ENCODE measurements around the gene GFPT2. TPM values are rescaled to one million over a fixed set of nuclear protein-coding genes. Genes with fewer than 3 reads are reported as not detected.

Gene GFPT2
- total and polyA plus RNA-seq, 9 of the 15 experiments (the other 6 are each of a cell fraction or from before 2014, with no cell fraction given), result 0.07 to 0.14 (median 0.08) TPM; not detected in 6

DNA sequence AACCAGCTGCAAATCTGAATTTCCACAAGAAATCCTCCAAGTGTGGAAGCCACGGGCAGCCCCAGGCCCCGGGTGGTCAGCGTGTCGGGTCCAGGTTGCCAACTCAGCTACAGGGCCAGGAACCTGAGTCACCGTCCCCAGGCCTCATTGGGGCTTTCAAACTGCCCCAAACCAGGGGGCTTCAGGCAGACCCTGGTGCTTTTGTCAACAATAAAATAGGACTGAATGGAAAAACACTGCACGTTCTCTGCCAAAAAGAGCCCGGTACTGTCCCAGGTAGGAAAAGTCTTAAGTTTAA, 24.0 kb downstream of the GFPT2 start:
- DNase-seq (ENCODE audit: extremely low read depth in 1 of 4, low spot score in 3 of 4) (no peak), FAIRE-seq (no peak), ATAC-seq (no peak)
- ChIA-PET POLR2A (interaction anchor here (0.6 to 1.0 kb wide), 6 partner anchors 9 to 281 kb away, joined by 3 to 4 read pairs (median 3); partner anchors contain the start of gene GFPT2), CTCF (ENCODE audit: low intra/inter-chr PET ratio) (interaction anchor here (1.9 kb wide), 1 partner anchor 35 kb away, joined by 12 read pairs; no protein-coding TSS in a partner anchor)
- H3K27ac ChIP-seq (ENCODE audit: extremely low read depth, low read depth, low read length), result no peak overlapping the region
- no TSS peak for BruUV-seq (replicated peaks)
- peaks cover 6% of the 10 kb centered on the region for H4K20me1 ChIP-seq (replicated peaks; ENCODE audit: control insufficient read depth, insufficient read depth, low read length)
- H3K9me3 ChIP-seq (replicated peaks; ENCODE audit: control insufficient read depth, insufficient read depth, low read depth, low read length), result no peaks in the 10 kb centered on the region
- H3K4me1 ChIP-seq (replicated peaks in 1 of 2; ENCODE audit: control insufficient read depth in 2 of 2, insufficient read depth in 2 of 2, low read length in 2 of 2), result peaks cover 5 to 12% of the 10 kb centered on the region in 2 experiments; a peak in 4 of 5 replicates
- H3K9ac ChIP-seq (ENCODE audit: insufficient read depth in 1 of 2, low read depth in 2 of 2, low read length in 2 of 2), result no peak overlapping the region
- H3K79me2 ChIP-seq (ENCODE audit: control insufficient read depth, insufficient read depth, low read length), result no peaks in the 10 kb centered on the region
- no peak overlapping the region for H3K4me2 ChIP-seq (ENCODE audit: insufficient read depth, low read length)
- no peak overlapping the region for H3K4me3 ChIP-seq
- intact Hi-C loops (cut with micrococcal nuclease) (no loop called here), in situ Hi-C loops (cut with MboI) (no loop called here)
- H3K27me3 ChIP-seq (ENCODE audit: control insufficient read depth in 2 of 2, insufficient read depth in 2 of 2, low read length in 2 of 2), result peaks cover 24 to 56% of the 10 kb centered on the region in 2 experiments
- H3K9me1 ChIP-seq (ENCODE audit: control insufficient read depth, insufficient read depth, low read length), result peaks cover 2% of the 10 kb centered on the region
- WGBS (ENCODE audit: insufficient coverage, low coverage, missing lambda C conversion rate), result 29% methylated on average over 7 of the region's 7 CpGs
- TF ChIP-seq JUN (IDR thresholded peaks at IDR 0.05; ENCODE audit: borderline replicate concordance, low read depth, low read length) (no peak), JUN (CRISPR knock-in tag; IDR thresholded peaks at IDR 0.05; ENCODE audit: borderline replicate concordance) (no peak), CBFB (CRISPR knock-in tag; IDR thresholded peaks at IDR 0.05) (no peak), PCBP2 (IDR thresholded peaks at IDR 0.05; ENCODE audit: low read depth, low read length, poor library complexity, severe bottlenecking) (no peak), SPI1 (IDR thresholded peaks at IDR 0.05; ENCODE audit: borderline replicate concordance, low read depth, low read length) (no peak), ZNF41 (CRISPR knock-in tag; conservative IDR thresholded peaks at IDR 0.05) (no peak)
- H3K36me3 ChIP-seq (ENCODE audit: control insufficient read depth, insufficient read depth, low read length), result no peaks in the 10 kb centered on the region
- H2AFZ ChIP-seq (ENCODE audit: low read depth, low read length), result no peak overlapping the region

All from K562 (cell line).